Neuron (in vitro differentiated cells): ENCODE data around the gene RAB36.

Source experiments
- H2AFZ ChIP-seq: one replicate; pipeline ENCODE4 v1.6.1; 2013; ENCODE audit warnings: low read depth, mild to moderate bottlenecking, inconsistent platforms, low read length, moderate library complexity
- H3K27me3 ChIP-seq: one replicate; pipeline ENCODE4 v1.6.1; 2013; ENCODE audit warnings: low read length; ENCODE audit not compliant: insufficient read depth
- H3K36me3 ChIP-seq: one replicate; pipeline ENCODE4 v1.6.1; 2013; ENCODE audit warnings: low read length; ENCODE audit not compliant: insufficient read depth
- H3K4me1 ChIP-seq: one replicate; pipeline ENCODE4 v1.6.1; 2013; ENCODE audit warnings: low read length; ENCODE audit not compliant: insufficient read depth
- H3K4me3 ChIP-seq: 2 replicates; pipeline ENCODE4 v1.5.1; 2013; ENCODE audit warnings: mild to moderate bottlenecking, low read length, moderate library complexity
- H3K9me3 ChIP-seq: one replicate; pipeline ENCODE4 v1.6.1; 2013; ENCODE audit warnings: low read length

Gene RAB36

DNA sequence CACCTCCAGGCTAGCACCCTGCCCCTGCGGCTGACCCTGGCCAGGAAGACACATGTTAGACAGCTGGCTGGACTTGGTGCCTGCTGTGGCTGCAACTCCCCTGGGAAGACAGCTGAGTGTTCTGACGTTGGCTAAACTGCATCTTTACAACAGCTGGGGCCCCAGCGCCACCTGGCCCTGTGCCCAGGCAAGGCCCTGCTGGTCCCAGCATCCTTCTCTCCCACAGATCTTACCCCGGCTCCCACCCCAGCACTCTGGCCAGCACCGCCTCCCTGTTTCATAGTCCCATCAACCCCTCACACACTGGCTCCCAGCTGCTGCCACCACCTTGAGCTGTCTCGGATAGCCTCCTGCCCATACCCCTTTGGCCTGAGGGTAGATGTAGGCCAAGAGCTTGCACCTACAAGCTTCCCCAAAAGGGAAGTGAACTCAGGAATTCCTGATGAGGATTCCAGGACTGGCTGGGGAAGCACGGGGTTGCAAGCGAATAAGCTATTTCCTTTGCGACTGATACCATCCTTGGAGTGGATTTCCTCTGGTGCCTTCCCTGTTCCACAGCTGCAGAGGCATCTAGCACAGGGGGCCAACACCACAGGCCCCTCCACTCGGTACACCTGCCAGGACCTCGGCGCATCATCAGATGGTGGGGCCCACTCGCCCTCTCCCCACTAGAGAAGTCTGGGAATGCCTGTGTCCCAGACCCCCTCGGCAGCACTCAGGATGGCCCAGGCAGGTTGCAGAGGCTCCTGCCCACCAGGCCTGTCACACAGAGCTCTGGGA lies 32.0 kb upstream of the RAB36 start:
- Histone ChIP-seq H3K27me3 (no peaks in the 10 kb centered on the region), H3K36me3 (peaks cover 6% of the 10 kb centered on the region), H2AFZ (no peak overlapping the region), H3K4me3 (no peak overlapping the region), H3K4me1 (peaks cover 6% of the 10 kb centered on the region), H3K9me3 (no peaks in the 10 kb centered on the region)

- peaks cover 6% of the 10 kb centered on the region for H3K4me1 ChIP-seq
Measured at GRCh38 chr22:23113847-23114720, 31.2 kb upstream of the RAB36 start.

GRCh38 chr22:23114721-23115020 lies 30.6 kb upstream of the RAB36 start:
- no peak overlapping the region for H3K4me3 ChIP-seq
- peaks cover 6% of the 10 kb centered on the region for H3K4me1 ChIP-seq
- H3K9me3 ChIP-seq, result no peaks in the 10 kb centered on the region
- H2AFZ ChIP-seq, result no peak overlapping the region
- peaks cover 6% of the 10 kb centered on the region for H3K36me3 ChIP-seq
- H3K27me3 ChIP-seq, result no peaks in the 10 kb centered on the region

More at GRCh38 chr22:23113847-23114720, 31.2 kb upstream of the RAB36 start:
- Histone ChIP-seq H3K4me3 (no peak overlapping the region), H3K9me3 (no peaks in the 10 kb centered on the region), H3K36me3 (peaks cover 6% of the 10 kb centered on the region), H2AFZ (no peak overlapping the region), H3K27me3 (no peaks in the 10 kb centered on the region)

DNA sequence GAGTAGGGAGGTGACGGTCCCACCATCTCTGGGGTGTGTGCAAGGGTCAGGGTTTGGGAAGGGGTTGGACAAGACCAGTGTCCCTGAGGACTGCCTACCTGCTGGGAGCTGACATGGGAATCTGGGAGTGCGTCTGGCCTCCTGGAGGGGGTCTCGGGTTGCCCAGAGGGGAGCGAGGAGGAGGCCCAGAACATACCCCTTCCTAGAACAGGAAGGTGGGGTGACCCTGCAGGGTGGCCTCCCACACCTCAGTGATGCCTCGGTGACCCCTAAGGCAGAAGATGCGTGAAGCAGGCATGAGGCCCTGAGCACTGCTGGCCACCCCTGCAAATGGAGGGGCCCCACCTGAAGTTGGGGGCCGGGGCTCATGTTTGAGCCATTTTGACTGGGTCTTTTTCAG lies 29.9 kb upstream of the RAB36 start:
- Histone ChIP-seq H3K36me3 (peaks cover 6% of the 10 kb centered on the region), H3K27me3 (no peaks in the 10 kb centered on the region)

GRCh38 chr22:23115825-23116494 lies 29.3 kb upstream of the RAB36 start:
- Histone ChIP-seq H3K27me3 (no peaks in the 10 kb centered on the region), H3K4me1 (no peaks in the 10 kb centered on the region), H3K4me3 (no peak overlapping the region), H3K9me3 (no peaks in the 10 kb centered on the region), H3K36me3 (peaks cover 6% of the 10 kb centered on the region), H2AFZ (no peak overlapping the region)

More for the DNA sequence above, 29.9 kb upstream of the RAB36 start:
- peaks cover 4% of the 10 kb centered on the region for H3K4me1 ChIP-seq
- H3K4me3 ChIP-seq, result no peak overlapping the region
- no peaks in the 10 kb centered on the region for H3K9me3 ChIP-seq
- no peak overlapping the region for H2AFZ ChIP-seq

- no peaks in the 10 kb centered on the region for H3K9me3 ChIP-seq
- H3K36me3 ChIP-seq, result peaks cover 6% of the 10 kb centered on the region
- no peak overlapping the region for H2AFZ ChIP-seq
- H3K4me1 ChIP-seq, result no peaks in the 10 kb centered on the region
- H3K27me3 ChIP-seq, result no peaks in the 10 kb centered on the region
- H3K4me3 ChIP-seq, result no peak overlapping the region
Measured at GRCh38 chr22:23116506-23117263, 28.6 kb upstream of the RAB36 start.

DNA sequence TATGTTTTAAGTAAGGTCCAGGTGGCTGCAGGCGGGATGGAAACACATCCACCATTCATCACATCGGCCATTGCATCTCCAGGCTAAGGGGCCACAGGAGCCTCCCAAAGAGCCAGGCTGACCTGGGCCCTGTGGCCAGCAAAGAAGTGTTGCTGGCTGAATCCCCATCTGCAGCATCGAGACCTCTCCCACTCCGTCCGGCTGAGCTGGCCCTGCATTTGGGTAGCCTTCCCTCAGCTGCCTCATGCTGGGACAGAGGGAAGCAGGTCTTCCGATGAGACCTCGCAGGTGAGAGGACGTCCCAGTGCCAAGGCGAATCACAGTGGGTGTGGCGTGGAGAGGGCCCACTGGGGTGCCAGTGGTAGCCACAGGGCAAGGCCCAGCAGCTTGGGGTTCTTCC lies 28.0 kb upstream of the RAB36 start:
- H3K4me3 ChIP-seq, result no peak overlapping the region
- no peaks in the 10 kb centered on the region for H3K9me3 ChIP-seq
- H3K27me3 ChIP-seq, result no peaks in the 10 kb centered on the region
- H3K36me3 ChIP-seq, result peaks cover 6% of the 10 kb centered on the region
- no peaks in the 10 kb centered on the region for H3K4me1 ChIP-seq
- H2AFZ ChIP-seq, result no peak overlapping the region

DNA sequence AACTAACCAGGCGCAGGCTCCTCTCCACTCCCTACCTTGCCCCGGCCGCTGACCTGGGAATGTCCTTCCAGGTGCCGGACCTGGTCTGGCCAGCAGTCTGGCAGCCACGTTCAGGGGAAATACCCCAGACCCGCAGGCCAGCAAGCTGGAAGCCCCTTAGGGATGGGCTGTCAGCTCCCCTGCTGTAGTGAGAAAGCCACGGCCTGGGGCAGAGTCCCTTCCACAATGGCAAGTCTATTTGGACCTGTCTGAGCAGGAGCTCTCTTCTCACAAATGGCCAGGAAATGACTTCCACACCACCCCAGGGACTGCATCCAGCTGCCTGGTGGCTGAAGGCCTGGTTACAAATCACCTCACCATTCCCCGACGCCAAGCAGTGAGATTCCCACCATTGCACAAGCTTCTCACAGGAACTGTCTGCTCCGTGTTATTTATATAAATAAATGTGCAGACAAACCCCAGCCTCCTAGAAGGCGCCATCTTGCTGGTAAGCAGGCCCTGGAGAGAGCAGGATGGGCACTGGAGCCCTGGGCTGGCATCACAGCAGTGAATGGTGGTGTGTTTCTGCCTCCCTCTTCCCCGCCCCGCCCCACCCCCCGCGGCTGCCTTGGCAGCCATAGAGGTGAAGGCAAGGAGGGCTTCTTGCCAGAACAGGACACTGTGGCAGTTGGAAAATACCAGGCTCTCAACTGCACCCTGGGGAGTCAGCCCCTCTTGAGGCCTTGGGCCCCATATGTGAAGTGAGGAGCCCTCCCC lies 27.2 kb upstream of the RAB36 start:
- H3K27me3 ChIP-seq, result no peaks in the 10 kb centered on the region
- H3K36me3 ChIP-seq, result peaks cover 6% of the 10 kb centered on the region
- H2AFZ ChIP-seq, result no peak overlapping the region
- no peaks in the 10 kb centered on the region for H3K4me1 ChIP-seq
- H3K9me3 ChIP-seq, result no peaks in the 10 kb centered on the region
- no peak overlapping the region for H3K4me3 ChIP-seq

DNA sequence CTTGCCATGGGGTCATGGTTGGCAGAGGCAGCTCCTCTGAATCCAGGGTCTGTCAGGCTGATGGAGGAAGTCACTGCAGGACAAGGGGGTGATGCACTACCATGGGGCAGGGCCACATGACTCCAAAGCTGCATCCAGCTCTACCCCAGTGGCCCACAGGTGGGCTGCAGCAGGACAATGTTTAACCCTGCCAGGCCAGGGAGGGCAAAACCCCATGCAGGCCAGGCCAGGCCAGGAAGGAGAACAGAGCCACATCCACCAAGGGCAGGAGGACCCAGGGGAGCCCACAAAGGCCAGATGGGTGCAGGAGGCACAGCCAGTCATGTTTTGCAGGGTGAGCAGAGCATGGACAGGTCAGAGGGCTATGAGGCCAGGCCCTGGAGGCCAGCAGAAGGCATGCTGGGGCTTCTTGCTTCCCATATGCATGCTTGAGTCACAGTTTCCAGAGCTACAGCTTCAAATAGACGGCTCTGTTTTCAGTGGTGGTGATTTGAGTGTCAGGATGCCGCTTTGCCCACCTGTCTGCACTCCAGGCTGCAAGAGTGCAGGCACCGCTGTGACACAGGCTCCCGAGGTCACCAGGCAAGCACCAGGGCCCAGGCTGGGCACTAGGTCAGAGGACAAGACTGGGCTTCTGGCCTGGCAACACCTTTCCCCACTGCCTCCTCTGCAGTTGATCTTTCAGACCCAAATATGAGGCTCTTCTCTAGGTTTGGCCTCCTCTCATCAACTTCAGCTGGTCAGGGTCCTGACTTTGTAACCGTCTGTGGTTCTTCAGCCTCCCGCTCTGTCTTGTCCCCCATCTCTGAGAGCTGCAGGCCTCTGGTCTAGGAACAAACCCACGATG lies 26.4 kb upstream of the RAB36 start:
- Histone ChIP-seq H2AFZ (no peak overlapping the region), H3K9me3 (no peaks in the 10 kb centered on the region), H3K36me3 (peaks cover 5% of the 10 kb centered on the region), H3K4me1 (no peaks in the 10 kb centered on the region), H3K4me3 (no peak overlapping the region), H3K27me3 (no peaks in the 10 kb centered on the region)

GRCh38 chr22:23119494-23120414 lies 25.5 kb upstream of the RAB36 start:
- no peaks in the 10 kb centered on the region for H3K4me1 ChIP-seq
- no peak overlapping the region for H2AFZ ChIP-seq

DNA sequence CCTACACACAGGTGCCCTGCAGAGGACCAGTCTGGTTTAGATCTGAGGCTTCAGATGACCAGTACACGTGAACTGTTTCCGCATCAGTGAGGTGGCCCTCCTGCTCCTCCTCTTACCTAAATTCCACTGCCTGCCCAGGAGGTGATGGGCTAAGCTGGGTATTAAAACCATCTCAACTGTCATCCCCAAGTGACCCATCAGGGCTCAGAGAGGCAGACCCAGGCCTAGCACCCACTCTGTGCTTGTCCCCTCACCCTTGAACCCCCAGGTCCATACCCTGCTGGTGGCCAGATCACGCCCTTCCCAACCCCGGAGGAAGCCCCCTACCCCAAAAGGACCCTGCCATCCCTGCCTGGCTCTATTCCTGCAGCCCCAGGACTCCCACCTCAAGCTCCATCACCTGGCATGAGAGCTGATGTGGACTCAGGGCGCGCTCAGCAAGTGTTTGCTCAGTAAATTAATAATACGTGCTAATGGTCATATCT lies 24.8 kb upstream of the RAB36 start:
- no peak overlapping the region for H3K4me3 ChIP-seq
- H2AFZ ChIP-seq, result no peak overlapping the region
- no peaks in the 10 kb centered on the region for H3K4me1 ChIP-seq
- peaks cover 5% of the 10 kb centered on the region for H3K36me3 ChIP-seq
- no peaks in the 10 kb centered on the region for H3K27me3 ChIP-seq
- no peaks in the 10 kb centered on the region for H3K9me3 ChIP-seq

More at GRCh38 chr22:23119494-23120414, 25.5 kb upstream of the RAB36 start:
- H3K9me3 ChIP-seq, result no peaks in the 10 kb centered on the region
- no peaks in the 10 kb centered on the region for H3K27me3 ChIP-seq
- H3K4me3 ChIP-seq, result no peak overlapping the region
- H3K36me3 ChIP-seq, result peaks cover 5% of the 10 kb centered on the region
